GM12878 (cell line): Measurements from ENCODE around the gene NT5DC4. TPM values are rescaled to one million over a fixed set of nuclear protein-coding genes. Genes with fewer than 3 reads are reported as not detected.
A peak's percentile ranks its signal among the peaks of the same experiment; 100 is the strongest.

Experiments used
- BACH1 ChIP-seq: fragments of 450-650 bp; IDR thresholded peaks from 2 replicates; pipeline ENCODE4 v1.6.1; 2017; ENCODE audit warnings: mild to moderate bottlenecking, borderline replicate concordance
- CREB1 ChIP-seq: IDR thresholded peaks from 2 replicates; pipeline ENCODE4 v1.6.1; 2012; ENCODE audit warnings: low read depth, mild to moderate bottlenecking, inconsistent platforms
- E2F8 ChIP-seq: fragments of 450-650 bp; IDR thresholded peaks from 2 replicates; pipeline ENCODE4 v1.6.1; 2018; ENCODE audit warnings: mild to moderate bottlenecking, low read depth, moderate library complexity; ENCODE audit not compliant: partially characterized antibody
- EGR1 ChIP-seq, 2 experiments: IDR thresholded peaks; 1 replicate in 1 of 2; 2 replicates in 1 of 2; pipeline ENCODE4 v1.6.1; 2011 to 2012; ENCODE audit warnings: low read depth in 2 of 2, low read length in 2 of 2, borderline replicate concordance in 1 of 2, mild to moderate bottlenecking in 1 of 2, moderate library complexity in 1 of 2
- JUNB ChIP-seq: IDR thresholded peaks from 2 replicates; pipeline ENCODE4 v1.6.1; 2016; ENCODE audit warnings: antibody characterized with exemption, mild to moderate bottlenecking
- MLLT1 ChIP-seq: fragments of 450-650 bp; IDR thresholded peaks from 2 replicates; pipeline ENCODE4 v1.6.1; 2016; ENCODE audit warnings: mild to moderate bottlenecking
- POLR2A ChIP-seq: IDR thresholded peaks from 2 replicates; pipeline ENCODE4 v1.6.1; 2011; ENCODE audit warnings: low read depth, mild to moderate bottlenecking, low read length
- USF2 ChIP-seq: IDR thresholded peaks from 2 replicates; pipeline ENCODE4 v1.6.1; 2011; ENCODE audit warnings: low read depth, low read length, improper control_type of control experiment, borderline replicate concordance
- YBX1 ChIP-seq: fragments of 450-650 bp; IDR thresholded peaks from 2 replicates; pipeline ENCODE4 v1.6.1; 2016; ENCODE audit warnings: antibody characterized with exemption
- ZNF687 ChIP-seq: fragments of 450-650 bp; IDR thresholded peaks from 2 replicates; pipeline ENCODE4 v1.6.1; 2017; ENCODE audit warnings: mild to moderate bottlenecking, moderate library complexity
- polyA plus RNA-seq, 11 experiments: library from polyadenylated mRNA; depleted of rRNA in 4 of 11; unstranded in 6 of 11; stranded (reverse) in 5 of 11; fragments of >200 nt; fragmentation: Nextera tagmentation in 4 of 11; fragmentation: Illumina TruSeq in 1 of 11; extraction: Ambion mirVana in 4 of 11; extraction: Trizol in 1 of 11; gene quantifications; 1 replicate in 1 of 11; 2 replicates in 10 of 11; pipeline versions ENCODE4 v1.2.1 to v1.2.3, GENCODE V29; 2011 to 2016; ENCODE audit warnings: inconsistent platforms in 2 of 11, missing spikeins in 2 of 11, low read depth in 1 of 11
- total RNA-seq, 4 experiments: library from RNA; depleted of rRNA in 3 of 4; stranded (reverse); fragments of >200 nt in 3 of 4; fragmentation: Illumina TruSeq in 1 of 4; extraction: Trizol in 1 of 4; gene quantifications; 2 replicates each; pipeline versions ENCODE4 v1.2.1 to v1.2.3, GENCODE V29; 2013 to 2021

Gene NT5DC4
- total and polyA plus RNA-seq, 10 of the 15 experiments (the other 5 are each of a cell fraction or from before 2014, with no cell fraction given) = 0.04 to 2.6 (median 0.32) TPM; not detected in 2

GRCh38 chr2:112725545-112726457 is 5.0 kb downstream of the NT5DC4 start (continued):
- TF ChIP-seq ZNF687 (peak; percentile 67; the same call in 1 of the 2 replicates), EGR1 (IDR thresholded peaks at IDR 0.05; ENCODE audit: borderline replicate concordance in 1 of 2, low read depth in 2 of 2, low read length in 2 of 2) (no peak), E2F8 (no peak), CREB1 (0 out of 2 replicates have a peak, but pooled peaks have one; percentile 7), YBX1 (no peak), JUNB (peak; percentile 46; the same call in 1 of the 2 replicates), USF2 (peak; percentile 80), BACH1 (peak; percentile 56; the same call in 1 of the 2 replicates), MLLT1 (0 out of 2 replicates have a peak, but pooled peaks have one; percentile 39), POLR2A (peak; percentile 55; the same call in 1 of the 2 replicates)
- TF ChIP-seq, all 136 proteins: peak for 32
